GM21447 (cell line): ENCODE measurements around the gene SEL1L.
"Not testable (repeated sequence)": the region's sequence is repeated elsewhere in the genome, so short reads cannot be mapped to it uniquely, and the experiment has no call there.

Experiments
- ATAC-seq: cut with Tn5 transposase; IDR thresholded peaks from one replicate; pipeline ENCODE4 v1.9.1; 2021; ENCODE audit not compliant: unreplicated experiment

SEL1L gene

DNA sequence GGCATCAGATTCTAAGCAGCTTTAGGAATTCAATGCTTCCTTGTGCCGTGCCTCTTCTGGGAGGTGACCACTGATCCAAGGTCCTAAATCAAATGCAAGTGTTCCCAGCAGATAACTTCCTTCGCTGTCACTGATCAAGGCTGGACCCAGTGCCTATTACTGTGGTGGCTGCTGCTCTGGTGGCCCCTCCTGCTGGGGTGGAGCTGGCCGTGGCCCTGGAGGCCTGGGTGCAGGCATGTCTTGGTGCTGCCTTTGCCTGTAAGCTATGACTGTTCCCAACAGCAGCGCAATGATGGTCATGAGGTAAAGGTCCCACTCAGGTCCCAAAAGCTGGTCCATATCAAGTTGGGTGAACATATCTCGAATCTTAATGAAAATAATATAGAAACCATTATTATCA is 56.8 kb downstream of the SEL1L start:
- ATAC-seq: no peak

DNA sequence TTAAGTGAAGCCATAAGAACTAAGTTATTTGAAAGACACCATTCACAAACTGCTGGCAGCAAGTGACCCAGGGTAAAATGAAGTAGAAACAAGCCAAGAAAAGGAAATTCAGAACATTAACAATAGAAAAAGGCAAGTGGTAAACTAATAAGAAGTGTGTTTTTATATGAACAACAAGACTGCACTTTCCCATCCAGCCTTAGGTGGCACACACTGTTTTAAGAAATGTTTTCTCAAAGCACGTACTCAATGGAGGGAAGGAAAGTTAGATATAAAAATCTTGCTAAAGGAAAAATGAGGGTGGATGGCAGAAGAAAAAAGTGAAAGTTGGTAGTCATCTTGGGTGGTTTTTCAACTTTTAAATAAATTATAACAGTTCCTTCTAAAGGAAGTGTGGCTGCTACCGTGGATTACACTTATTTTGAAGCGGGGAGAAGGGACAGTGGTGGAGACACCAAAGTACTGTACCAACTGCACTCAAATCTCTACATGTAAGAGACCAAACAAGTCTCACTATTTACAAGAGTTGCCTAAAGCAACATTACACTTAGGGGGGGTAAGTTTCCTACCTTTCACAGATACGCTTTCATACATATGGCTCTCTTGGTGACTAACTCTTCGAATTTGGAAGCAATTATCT is 58.8 kb downstream of the SEL1L start:
- no peak for ATAC-seq

DNA sequence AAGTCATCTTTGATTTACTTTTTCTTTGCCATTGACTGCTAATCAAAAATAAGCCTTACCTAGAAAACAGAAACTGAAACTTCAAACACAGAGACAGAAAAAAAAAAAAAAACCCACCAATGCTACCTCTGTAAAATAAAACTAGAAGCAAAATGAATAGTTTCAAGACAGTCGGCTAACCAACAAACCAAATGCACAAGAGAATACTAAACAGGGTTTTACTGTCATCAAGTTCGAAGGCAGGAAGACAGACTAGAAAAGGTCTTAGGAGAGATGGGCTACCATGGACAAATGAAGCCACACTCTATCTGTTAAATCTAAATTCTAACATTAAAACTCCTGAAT is 59.5 kb downstream of the SEL1L start:
- peak; percentile 60 for ATAC-seq

DNA sequence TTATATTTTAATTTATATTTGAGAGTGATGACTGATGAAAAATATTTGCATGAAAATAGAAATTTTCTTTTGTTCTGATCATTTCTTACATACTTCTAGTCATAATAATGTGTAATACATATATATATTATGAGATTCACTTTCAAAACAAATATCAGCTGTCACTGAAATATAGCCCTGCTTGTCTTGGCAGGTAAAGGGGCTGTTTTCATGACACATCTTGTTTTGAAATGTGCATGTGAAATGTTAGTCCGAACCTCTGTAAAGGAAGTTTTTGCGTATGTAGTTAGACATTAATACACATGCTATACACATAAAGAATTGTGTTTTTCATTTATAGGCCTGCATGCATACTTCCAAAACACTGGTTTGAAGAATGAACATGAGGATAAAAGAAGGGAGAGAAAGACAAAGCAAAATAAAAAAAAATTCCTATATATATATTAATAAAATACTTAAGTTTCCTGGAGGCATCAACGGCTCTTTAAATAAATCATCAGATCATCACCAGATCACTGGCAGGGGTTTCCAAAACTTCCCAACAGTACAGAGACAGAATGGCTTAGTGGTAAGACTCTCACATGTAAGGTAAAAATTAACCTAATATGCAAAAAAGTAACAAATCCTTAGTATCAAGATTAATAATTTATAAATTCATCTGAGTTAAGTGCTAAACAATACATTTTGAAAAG is 60.1 kb downstream of the SEL1L start:
- peak; percentile 31 for ATAC-seq

DNA sequence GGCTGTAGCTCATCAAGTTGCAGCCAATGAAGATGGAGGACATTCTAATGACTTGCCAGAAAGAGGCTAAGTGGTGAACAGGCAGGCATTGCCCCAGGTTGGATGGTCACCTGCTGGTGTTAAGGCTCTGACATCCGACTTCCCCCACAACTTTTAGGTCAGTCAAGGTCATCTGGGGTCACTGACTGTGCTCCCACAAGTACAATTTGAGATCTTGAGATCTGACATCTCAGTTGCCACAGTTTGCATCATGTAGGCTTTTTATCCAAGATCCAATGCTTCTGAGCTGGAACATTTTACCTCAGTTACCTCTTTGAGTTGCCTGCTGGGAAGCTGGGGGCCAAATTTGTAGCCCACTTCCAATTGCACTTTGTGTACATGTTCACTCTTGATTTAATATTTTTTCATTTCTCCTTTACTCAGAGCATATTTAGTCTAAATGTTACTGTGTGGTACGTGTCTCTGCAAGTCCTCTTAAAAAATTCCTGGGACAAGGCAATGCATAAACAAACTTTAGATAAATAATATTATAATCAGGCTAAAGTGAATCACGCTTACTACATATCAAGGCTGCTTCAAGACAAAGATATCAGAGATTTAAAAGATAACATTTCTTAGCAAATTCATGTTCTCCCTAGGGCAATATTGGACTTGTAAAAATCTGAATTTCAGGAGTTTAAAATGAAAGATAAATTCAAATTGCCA is 61.4 kb downstream of the SEL1L start:
- ATAC-seq: no peak

DNA sequence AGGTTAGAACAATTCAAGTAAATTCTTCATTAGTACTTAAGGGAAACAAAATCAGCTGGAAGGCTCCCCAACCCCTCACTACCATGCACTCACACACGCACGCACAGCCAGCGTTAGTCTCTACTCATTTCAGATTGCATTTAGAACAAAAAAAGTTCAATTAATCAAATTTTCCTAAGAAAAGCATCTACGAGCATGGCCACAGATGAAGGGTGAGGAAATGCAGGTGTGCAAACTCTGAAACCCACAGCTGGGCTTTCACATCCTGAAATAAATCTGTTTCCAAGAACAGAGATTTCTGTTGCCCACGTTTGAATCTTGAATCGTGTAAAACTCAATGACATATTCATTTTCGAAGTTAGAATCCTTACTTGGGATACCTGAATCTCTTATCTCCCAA is 62.6 kb downstream of the SEL1L start:
- peak; percentile 30 for ATAC-seq

DNA sequence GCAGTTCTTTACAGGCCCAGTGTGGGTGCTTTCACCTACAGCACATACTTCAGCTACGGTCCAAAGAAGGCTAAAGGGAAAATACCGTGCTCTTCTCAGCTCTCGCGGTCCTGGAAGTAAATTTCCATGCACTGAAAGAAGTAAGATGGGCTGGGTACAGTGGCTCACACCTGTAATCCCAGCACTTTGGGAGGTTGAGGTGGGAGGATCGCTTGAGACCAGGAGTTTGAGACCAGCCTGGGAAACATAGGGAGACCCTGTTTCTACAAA is 63.2 kb downstream of the SEL1L start:
- peak; percentile 34 for ATAC-seq

DNA sequence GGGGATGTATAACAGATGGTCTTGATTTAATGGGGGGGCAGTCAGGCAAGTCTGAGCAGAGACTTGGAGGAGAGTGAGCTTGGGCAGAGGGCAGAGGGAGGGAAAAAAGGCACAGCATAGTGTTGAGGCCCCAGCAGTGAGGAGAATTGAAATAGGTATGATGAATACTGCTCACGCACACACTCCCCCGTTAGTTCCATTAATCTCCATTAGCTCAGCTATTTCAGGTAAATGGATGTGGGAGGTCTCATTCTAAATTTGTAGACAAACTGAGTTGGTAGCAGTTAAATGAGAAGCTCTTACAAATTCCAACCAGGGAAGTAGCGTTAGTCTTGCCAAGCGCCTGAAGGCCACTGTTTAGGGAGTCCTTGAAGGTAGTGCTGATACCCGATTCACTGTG is 66.8 kb downstream of the SEL1L start:
- no peak for ATAC-seq

DNA sequence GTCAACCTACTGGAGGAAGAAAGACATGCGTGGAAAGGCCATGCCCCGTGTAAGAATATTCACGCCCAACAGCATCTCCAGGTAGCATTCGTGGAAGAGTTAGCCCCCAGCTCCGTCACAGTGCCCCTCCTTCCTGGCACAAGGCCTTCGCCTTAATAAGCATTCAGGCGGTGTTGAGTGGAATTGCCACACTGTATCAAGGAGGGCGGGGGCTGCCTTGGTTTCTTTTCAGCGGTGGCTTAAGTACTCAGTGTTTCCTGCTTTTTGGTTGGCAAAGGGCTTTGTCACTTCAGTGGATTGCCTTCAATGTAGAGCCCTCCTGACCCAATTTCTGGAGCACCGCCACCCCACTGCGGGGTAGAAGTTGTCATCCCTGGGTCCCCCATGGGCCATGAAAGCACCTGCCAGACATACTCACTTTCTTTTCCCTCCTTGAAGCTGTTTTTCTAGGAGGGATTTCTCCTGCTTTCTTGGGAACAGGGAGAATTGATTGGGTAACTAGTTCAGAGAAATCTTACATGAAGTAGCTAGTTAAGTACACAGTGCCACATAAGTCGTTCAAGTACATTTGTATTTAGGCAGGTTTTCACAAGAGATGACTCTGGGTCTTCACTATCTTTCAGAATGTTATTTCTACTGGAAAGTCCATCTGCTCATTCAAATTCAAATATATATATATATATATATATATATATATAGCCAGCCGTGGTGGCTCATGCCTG is 68.0 kb downstream of the SEL1L start:
- no peak for ATAC-seq

DNA sequence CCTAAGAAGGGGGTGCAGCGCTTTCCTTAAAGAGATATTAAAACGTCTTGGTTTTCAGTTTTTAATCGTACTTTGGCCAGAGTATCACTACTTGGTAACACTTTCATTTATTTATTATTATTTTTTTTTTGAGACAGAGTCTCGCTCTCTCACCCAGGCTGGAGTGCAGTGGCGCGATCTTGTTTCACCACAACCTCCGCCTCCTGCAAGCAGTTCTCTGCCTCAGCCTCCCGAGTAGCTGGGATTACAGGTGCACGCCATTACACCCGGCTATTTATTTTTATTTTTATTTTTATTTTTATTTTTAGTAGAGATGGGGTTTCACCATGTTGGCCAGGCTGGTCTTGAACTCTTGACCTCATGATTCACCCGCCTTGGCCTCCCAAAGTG is 68.7 kb downstream of the SEL1L start:
- peak; percentile 15 for ATAC-seq

DNA sequence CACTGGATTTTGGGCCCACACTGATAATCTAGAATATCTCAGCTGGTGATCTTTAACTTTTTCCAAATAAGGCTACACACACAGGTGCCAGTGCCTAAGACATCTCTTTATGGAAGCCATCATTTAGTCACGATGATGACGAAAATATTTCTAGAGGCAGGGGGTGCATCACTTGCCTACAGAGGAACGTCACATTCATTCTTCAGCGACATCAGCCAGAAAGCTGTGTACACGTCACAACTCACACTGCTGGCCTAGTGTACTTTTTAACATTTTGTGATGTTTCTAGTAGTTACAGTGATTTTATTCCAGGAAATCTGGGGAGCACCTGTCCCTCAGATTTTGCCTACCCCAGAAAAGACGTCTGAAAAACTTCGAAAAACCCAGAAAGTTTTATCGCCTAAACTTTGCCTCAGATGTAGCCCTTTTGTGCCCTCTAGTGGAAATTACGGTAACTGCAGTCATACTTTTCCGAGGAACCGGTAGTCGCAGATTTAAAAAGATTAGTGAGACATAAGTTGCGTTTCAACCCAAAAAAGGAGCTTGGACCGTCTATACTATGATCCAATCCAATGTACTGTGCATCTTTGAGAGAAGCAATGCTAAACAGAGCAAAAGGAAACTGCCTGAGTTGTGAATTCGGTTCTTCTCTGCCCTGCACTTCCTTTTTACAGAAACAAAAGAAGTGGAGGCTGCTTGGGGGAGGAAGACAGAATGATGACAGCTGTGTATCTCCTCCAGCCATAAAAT is 69.2 kb downstream of the SEL1L start:
- ATAC-seq: peak; percentile 68

DNA sequence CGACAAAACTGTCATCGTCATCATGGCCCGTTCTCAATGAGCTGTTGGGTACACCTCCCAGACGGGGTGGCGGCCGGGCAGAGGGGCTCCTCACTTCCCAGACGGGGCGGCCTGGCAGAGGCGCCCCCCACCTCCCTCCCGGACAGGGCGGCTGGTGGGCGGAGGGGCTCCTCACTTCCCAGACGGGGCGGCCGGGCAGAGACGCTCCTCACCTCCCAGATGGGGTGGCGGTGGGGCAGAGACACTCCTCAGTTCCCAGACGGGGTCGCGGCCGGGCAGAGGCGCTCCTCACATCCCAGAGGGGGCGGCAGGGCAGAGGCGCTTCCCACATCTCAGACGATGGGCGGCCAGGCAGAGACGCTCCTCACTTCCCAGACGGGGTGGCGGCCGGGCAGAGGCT is 71.3 kb downstream of the SEL1L start:
- not testable (repeated sequence) for ATAC-seq

DNA sequence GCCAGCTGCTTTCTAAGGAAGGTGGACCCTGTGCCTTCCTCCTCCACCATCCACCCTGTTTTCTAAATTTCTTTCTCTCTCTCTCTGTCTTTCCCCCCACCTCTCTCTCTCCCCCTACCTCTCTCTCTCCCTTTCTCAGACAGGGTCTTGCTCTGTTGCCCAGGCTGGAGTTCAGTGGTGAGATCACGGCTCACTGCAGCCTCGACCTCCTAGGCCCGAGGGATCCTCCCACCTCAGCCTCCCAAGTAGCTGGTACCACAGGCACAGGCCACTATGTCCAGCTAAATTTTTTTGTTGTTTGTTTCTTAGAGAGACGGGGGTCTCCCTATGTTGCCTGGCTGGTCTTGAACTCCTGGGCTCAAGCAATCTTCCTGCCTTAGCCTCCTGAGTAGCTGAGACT is 73.7 kb downstream of the SEL1L start:
- ATAC-seq: no peak

DNA sequence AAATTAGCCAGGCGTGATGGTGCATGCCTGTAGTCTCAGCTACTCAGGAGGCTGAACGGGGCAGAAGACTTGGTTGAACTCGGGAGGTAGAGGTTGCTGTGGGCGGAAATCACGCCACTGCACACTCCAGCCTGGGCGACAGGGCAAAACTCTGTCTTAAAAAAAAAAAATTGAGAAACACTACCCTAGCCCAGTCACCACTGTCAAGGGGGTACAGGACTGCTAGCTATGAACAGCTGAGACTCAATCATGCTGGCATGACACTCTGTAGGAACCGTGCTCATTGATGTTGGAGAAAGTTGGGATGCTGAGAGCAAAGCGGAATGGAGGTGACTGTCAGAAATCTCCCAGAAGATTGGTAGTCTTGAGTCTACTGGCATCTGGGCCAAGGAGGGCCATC is 75.3 kb downstream of the SEL1L start:
- ATAC-seq: no peak

DNA sequence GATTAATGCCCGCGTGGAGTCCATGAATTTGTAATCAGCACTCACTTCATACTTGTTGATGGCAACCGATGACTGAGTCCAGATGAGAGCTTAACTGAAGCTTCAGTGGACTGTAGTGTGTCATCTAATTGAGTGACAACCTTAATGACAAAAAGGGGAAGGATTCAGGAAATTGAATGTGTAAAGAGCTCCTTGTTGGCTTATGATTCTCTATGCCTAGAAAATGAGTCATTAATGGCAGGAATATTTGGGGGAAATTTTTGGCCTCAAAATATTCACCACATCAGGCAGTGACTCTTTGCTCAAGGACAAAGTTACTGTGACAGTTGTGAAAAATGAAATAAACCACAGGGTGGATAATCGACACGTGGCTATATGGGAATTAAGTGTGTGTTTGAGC is 78.3 kb downstream of the SEL1L start:
- ATAC-seq: peak; percentile 14

DNA sequence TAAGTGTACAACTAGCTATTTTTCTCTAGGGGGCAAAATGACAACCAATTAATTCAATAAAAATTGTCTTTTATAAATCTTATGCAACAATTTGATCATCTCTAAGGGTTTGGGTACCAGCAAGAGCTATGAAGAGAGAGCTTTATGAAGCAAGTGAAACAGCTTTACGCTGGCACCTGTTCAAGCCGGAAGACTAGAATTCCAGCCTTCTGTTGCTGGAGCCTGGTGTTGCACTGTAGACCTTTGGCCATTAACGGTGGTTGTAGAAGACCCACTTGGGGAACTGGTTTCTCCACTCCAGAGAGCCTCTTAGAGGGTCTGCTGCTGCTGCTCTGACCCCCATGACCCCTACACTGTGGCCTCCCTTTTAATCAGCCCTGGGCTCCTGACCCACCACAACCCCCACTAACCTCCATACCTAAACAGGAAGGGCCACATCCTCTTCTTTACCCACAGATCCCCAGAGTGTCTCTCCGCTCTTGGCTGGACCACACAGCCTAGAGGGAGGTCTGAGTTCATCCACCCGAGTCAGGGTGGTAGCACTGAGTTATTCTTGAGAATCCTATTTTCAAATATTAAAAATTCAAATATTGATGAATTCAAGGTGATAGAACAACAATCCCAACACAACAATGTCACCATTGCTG is 79.0 kb downstream of the SEL1L start:
- peak; percentile 84 for ATAC-seq

DNA sequence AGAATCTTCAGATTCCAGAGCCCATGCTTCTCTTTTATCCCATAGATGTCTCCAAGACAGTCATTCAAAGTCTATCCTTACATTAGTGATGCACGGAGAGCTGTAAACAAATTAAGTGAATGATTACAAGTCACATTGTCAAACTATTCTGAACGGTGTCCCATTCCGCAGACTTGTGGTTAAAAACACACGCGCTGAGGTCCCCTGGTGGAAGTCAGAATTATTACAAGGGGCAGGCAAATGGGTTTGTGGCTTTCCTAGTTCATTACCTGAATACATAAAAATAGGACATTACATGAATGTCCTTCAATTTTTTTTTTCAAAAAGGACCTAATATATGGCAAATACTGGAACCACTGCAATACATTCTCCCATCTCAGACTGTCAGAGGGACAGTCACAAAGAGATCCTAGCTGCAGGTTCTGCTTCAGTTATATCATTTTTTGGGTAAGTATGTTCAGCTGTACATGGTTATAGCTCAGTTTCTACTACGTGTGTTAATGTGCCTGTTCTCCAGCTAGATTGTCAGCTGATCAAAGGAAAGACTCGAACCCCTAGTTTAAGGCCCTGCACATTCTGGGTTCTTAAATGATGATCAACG is 80.4 kb downstream of the SEL1L start:
- ATAC-seq: peak; percentile 67

DNA sequence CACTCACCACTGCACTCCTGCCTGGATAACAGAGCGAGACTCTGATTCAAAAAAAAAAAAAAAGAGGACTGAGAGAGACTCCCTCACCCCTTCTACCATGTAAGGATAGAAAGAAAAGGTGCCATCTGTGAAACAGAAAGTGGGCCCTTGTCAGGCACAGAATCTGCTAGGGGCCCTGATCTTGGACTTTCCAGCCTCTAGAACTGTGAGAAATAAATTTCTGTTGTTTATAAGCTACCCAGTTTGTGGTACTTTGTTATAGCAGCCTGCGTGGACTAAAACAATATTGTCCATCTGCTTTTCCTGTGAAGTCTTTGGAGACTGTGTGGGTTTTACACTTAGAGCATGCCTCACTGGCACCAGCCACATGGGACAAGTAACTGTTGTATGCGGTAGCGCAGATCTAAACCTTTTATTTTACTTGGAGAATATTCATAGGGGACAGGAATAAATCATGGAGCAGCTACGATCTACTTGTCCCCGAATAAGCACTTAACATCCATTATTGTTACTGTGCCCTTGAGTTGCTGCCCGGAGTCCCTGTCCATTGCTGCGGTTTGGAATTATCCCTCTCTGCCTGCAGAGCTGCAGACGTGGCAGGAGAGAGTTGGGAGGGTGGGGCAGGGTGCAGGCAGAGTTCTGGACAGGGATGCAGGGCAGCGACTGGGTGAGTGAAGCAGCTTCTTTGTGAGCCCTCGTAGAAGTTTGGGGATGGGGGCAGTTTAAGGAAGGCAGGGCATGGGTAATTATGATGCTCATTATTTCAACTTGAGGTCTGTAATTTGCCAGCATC is 81.1 kb downstream of the SEL1L start:
- no peak for ATAC-seq

DNA sequence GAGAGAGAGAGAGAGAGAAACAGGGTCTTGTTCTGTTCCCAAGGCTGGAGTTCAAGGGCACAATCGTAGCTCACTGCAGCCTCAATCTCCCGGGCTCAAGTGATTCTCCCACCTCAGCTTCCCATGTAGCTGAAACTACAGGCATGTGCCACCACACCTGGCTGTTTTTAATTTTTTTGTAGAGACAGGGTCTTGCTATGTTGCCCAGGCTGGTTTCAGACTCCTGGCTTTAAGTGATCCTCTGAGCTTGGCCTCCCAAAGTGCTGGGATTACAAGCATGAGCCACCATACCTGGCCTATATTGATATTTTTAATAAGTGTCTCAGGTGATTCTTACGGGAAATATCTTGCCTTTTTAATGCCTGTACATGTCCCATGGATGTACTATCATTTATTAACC is 82.7 kb downstream of the SEL1L start:
- no peak for ATAC-seq

DNA sequence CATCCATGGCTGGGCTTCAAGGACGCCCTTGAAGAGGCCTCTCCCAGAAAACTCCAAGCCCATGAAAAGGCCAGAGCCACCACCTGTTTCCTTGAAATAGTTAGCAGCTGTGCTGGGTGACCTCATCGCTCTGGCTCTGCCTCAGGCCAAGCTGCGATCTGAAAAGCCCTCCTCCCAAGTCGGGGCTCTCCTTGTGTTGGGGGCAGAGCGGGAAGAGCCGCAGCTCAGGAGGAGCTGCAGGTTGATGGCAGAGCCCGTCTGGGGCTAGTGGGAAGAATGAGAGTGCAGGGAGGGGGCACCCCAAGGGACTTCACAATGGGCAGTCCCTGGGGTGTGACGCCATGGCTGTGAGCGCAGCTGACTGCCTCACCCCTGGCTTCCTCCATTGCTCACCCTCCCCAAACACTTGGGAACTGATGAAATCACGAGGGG is 83.5 kb downstream of the SEL1L start:
- no peak for ATAC-seq
